ENCODE measurements around the gene MCF2L. TPM values are rescaled to one million over a fixed set of nuclear protein-coding genes. Genes with fewer than 3 reads are reported as not detected.
"Not testable (repeated sequence)": the region's sequence is repeated elsewhere in the genome, so short reads cannot be mapped to it uniquely, and the experiment has no call there.

Gene MCF2L
- total RNA-seq, 4 donors from 2014 or later: 46.5 to 89.7 (median 55.0) TPM

- DNase-seq (ENCODE audit: low spot score in 2 of 2): no peak
- 86% methylated on average over 13 of the region's 13 CpGs for WGBS, 2 donors
- TF ChIP-seq POLR2A (IDR thresholded peaks at IDR 0.05) (no peak), CTCF (IDR thresholded peaks at IDR 0.05) (no peak)
- H3K4me3 ChIP-seq (ENCODE audit: low read depth, poor library complexity, severe bottlenecking): no peak overlapping the region
- intact Hi-C loops (cut with DNase I; ENCODE audit: low total_unique reads): loop anchor here (5.0 kb wide), 1 partner anchor 80 kb away; no protein-coding TSS in a partner anchor
Measured at GRCh38 chr13:113027095-113027494, 58.1 kb downstream of the MCF2L start.

- TF ChIP-seq CTCF (IDR thresholded peaks at IDR 0.05) (no peak), POLR2A (IDR thresholded peaks at IDR 0.05) (no peak)
- no peak for DNase-seq (ENCODE audit: low spot score in 2 of 2)
- WGBS, 2 donors: 89 to 92% methylated on average over 14 to 16 of the region's 16 CpGs
- H3K4me3 ChIP-seq (ENCODE audit: low read depth, poor library complexity, severe bottlenecking): no peak overlapping the region
- intact Hi-C loops (cut with DNase I; ENCODE audit: low total_unique reads): loop anchor here (5.0 kb wide), 1 partner anchor 80 kb away; no protein-coding TSS in a partner anchor
Measured at GRCh38 chr13:113027566-113027965, 58.6 kb downstream of the MCF2L start.

GRCh38 chr13:113028336-113029060 lies 59.5 kb downstream of the MCF2L start:
- intact Hi-C loops (cut with DNase I; ENCODE audit: low total_unique reads): loop anchor here (5.0 kb wide), 1 partner anchor 81 kb away; no protein-coding TSS in a partner anchor
- no peak overlapping the region for H3K4me3 ChIP-seq (ENCODE audit: low read depth, poor library complexity, severe bottlenecking)
- TF ChIP-seq POLR2A (IDR thresholded peaks at IDR 0.05): no peak
- no peak for TF ChIP-seq CTCF (IDR thresholded peaks at IDR 0.05)
- 83 to 89% methylated on average over 14 to 16 of the region's 16 CpGs for WGBS, 2 donors
- DNase-seq (ENCODE audit: low spot score in 2 of 2): no peak

- TF ChIP-seq POLR2A (IDR thresholded peaks at IDR 0.05) (no peak), CTCF (IDR thresholded peaks at IDR 0.05) (no peak)
- 76 to 82% methylated on average over 10 of the region's 10 CpGs for WGBS, 2 donors
- H3K4me3 ChIP-seq (ENCODE audit: low read depth, poor library complexity, severe bottlenecking): no peak overlapping the region
- no peak for DNase-seq (ENCODE audit: low spot score in 2 of 2)
- intact Hi-C loops (cut with DNase I; ENCODE audit: low total_unique reads): loop anchor here (5.0 kb wide), 1 partner anchor 82 kb away; no protein-coding TSS in a partner anchor
Measured at GRCh38 chr13:113029061-113029445, 60.0 kb downstream of the MCF2L start.

- no peak for DNase-seq (ENCODE audit: low spot score in 2 of 2)
- intact Hi-C loops (cut with DNase I; ENCODE audit: low total_unique reads): loop anchor here (5.0 kb wide), 1 partner anchor 82 kb away; no protein-coding TSS in a partner anchor
- no peak for TF ChIP-seq POLR2A (IDR thresholded peaks at IDR 0.05)
- no peak for TF ChIP-seq CTCF (IDR thresholded peaks at IDR 0.05)
- no peak overlapping the region for H3K4me3 ChIP-seq (ENCODE audit: low read depth, poor library complexity, severe bottlenecking)
- WGBS, 2 donors: 38 to 41% methylated on average over 22 to 23 of the region's 23 CpGs
Measured at GRCh38 chr13:113029487-113030258, 60.7 kb downstream of the MCF2L start.

GRCh38 chr13:113030259-113030640 lies 61.2 kb downstream of the MCF2L start:
- H3K4me3 ChIP-seq (ENCODE audit: low read depth, poor library complexity, severe bottlenecking); DNase-seq (ENCODE audit: low spot score in 2 of 2); intact Hi-C loops (cut with DNase I; ENCODE audit: low total_unique reads): not testable (repeated sequence)
- WGBS, 2 donors: 85 to 89% methylated on average over 27 to 37 of the region's 38 CpGs
